Measurements from ENCODE around the gene WFIKKN1. TPM values are rescaled to one million over a fixed set of nuclear protein-coding genes. Genes with fewer than 3 reads are reported as not detected.

Gene WFIKKN1
- total and polyA plus RNA-seq, 2 of the 13 experiments (the other 11 are each of a cell fraction or from before 2014, with no cell fraction given) = 1.7 to 4.9 TPM

- TF ChIP-seq ZNF30 (CRISPR knock-in tag; IDR thresholded peaks at IDR 0.05) (0 out of 2 replicates have a peak, but pooled peaks have one; percentile 54), NR2C2 (CRISPR knock-in tag; IDR thresholded peaks at IDR 0.05; ENCODE audit: borderline replicate concordance) (peak; percentile 94), ZNF180 (CRISPR knock-in tag; IDR thresholded peaks at IDR 0.05; ENCODE audit: borderline replicate concordance, low read depth) (no peak), ZNF234 (CRISPR knock-in tag; conservative IDR thresholded peaks at IDR 0.05) (peak; percentile 79; the same call in 1 of the 2 replicates), ZNF331 (CRISPR knock-in tag; IDR thresholded peaks at IDR 0.05) (peak; percentile 43), ZNF563 (CRISPR knock-in tag; IDR thresholded peaks at IDR 0.05) (peak; percentile 79), KDM2A (CRISPR knock-in tag; IDR thresholded peaks at IDR 0.05; ENCODE audit: borderline replicate concordance, low read depth) (peak; percentile 54), ZNF772 (CRISPR knock-in tag; IDR thresholded peaks at IDR 0.05) (no peak), TSC22D2 (CRISPR knock-in tag; IDR thresholded peaks at IDR 0.05; ENCODE audit: borderline replicate concordance) (no peak), EZH2 (conservative IDR thresholded peaks at IDR 0.05; ENCODE audit: low read depth, low read length) (no peak), ZNF766 (CRISPR knock-in tag; IDR thresholded peaks at IDR 0.05; ENCODE audit: borderline replicate concordance) (no peak), ZNF142 (CRISPR knock-in tag; IDR thresholded peaks at IDR 0.05) (peak; percentile 3; the same call in 1 of the 2 replicates), JDP2 (CRISPR knock-in tag; IDR thresholded peaks at IDR 0.05; ENCODE audit: borderline replicate concordance) (no peak)
- TF ChIP-seq, protein P1, sequence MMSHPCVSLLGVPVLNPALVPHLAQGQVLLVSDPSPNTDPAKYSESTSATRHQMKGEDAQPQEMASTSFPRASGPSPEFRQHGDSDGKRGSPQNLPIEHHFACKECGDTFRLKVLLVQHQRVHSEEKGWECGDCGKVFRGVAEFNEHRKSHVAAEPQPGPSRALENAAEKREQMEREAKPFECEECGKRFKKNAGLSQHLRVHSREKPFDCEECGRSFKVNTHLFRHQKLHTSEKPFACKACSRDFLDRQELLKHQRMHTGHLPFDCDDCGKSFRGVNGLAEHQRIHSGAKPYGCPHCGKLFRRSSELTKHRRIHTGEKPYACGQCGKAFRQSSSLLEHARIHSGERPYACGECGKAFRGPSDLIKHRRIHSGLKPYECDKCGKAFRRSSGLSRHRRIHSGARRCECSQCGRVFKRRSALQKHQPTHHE (CRISPR knock-in tag; IDR thresholded peaks at IDR 0.05; ENCODE audit: borderline replicate concordance) = peak; percentile 25; the same call in 1 of the 2 replicates
- TF ChIP-seq, protein P2, sequence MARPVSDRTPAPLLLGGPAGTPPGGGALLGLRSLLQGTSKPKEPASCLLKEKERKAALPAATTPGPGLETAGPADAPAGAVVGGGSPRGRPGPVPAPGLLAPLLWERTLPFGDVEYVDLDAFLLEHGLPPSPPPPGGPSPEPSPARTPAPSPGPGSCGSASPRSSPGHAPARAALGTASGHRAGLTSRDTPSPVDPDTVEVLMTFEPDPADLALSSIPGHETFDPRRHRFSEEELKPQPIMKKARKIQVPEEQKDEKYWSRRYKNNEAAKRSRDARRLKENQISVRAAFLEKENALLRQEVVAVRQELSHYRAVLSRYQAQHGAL (CRISPR knock-in tag; IDR thresholded peaks at IDR 0.05; ENCODE audit: not compliant biosample characterization) = no peak
- TF ChIP-seq, protein P3, sequence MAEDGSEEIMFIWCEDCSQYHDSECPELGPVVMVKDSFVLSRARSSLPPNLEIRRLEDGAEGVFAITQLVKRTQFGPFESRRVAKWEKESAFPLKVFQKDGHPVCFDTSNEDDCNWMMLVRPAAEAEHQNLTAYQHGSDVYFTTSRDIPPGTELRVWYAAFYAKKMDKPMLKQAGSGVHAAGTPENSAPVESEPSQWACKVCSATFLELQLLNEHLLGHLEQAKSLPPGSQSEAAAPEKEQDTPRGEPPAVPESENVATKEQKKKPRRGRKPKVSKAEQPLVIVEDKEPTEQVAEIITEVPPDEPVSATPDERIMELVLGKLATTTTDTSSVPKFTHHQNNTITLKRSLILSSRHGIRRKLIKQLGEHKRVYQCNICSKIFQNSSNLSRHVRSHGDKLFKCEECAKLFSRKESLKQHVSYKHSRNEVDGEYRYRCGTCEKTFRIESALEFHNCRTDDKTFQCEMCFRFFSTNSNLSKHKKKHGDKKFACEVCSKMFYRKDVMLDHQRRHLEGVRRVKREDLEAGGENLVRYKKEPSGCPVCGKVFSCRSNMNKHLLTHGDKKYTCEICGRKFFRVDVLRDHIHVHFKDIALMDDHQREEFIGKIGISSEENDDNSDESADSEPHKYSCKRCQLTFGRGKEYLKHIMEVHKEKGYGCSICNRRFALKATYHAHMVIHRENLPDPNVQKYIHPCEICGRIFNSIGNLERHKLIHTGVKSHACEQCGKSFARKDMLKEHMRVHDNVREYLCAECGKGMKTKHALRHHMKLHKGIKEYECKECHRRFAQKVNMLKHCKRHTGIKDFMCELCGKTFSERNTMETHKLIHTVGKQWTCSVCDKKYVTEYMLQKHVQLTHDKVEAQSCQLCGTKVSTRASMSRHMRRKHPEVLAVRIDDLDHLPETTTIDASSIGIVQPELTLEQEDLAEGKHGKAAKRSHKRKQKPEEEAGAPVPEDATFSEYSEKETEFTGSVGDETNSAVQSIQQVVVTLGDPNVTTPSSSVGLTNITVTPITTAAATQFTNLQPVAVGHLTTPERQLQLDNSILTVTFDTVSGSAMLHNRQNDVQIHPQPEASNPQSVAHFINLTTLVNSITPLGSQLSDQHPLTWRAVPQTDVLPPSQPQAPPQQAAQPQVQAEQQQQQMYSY (CRISPR knock-in tag; IDR thresholded peaks at IDR 0.05) = no peak
Measured at GRCh38 chr16:636206-637080, 5.7 kb downstream of the WFIKKN1 start, which contains the start of gene METTL26 (continued).
